GM23338 (cell line): ENCODE measurements around the gene KRTAP10-1.

Source experiments
- CREB1 ChIP-seq: fragments of 250-450 bp; sonication (Bioruptor Pico); IDR thresholded peaks from 2 replicates; pipeline ENCODE4 v1.5.0; 2020; ENCODE audit warnings: low read depth, mild to moderate bottlenecking, moderate library complexity
- CTCF ChIP-seq, 2 experiments: fragments of 200-600 bp in 1 of 2; sonication (generic) in 1 of 2; conservative IDR thresholded peaks; 2 replicates each; pipeline versions ENCODE4 v1.5.1 to v1.6.1; 2016 to 2017; ENCODE audit warnings: antibody characterized with exemption in 2 of 2, low read depth in 2 of 2, mild to moderate bottlenecking in 2 of 2, moderate library complexity in 1 of 2
- ETS1 ChIP-seq: IDR thresholded peaks from 2 replicates; pipeline ENCODE4 v1.6.1; 2016; ENCODE audit warnings: antibody characterized with exemption
- EZH2 ChIP-seq: fragments of 200-600 bp; sonication (generic); IDR thresholded peaks from one replicate; pipeline ENCODE4 v1.8.0; 2017; ENCODE audit warnings: antibody characterized with exemption, mild to moderate bottlenecking, low read depth; ENCODE audit not compliant: unreplicated experiment
- EZH2phosphoT487 ChIP-seq: fragments of 200-600 bp; sonication (generic); IDR thresholded peaks from one replicate; pipeline ENCODE4 v1.8.1; 2018; ENCODE audit warnings: antibody characterized with exemption; ENCODE audit not compliant: unreplicated experiment
- JUNB ChIP-seq: IDR thresholded peaks from one replicate; pipeline ENCODE4 v1.6.1; 2016; ENCODE audit warnings: antibody characterized with exemption; ENCODE audit not compliant: unreplicated experiment
- NANOG ChIP-seq: IDR thresholded peaks from 2 replicates; pipeline ENCODE4 v1.6.1; 2016; ENCODE audit warnings: antibody characterized with exemption, borderline replicate concordance
- POLR2AphosphoS5 ChIP-seq: IDR thresholded peaks from 2 replicates; pipeline ENCODE4 v1.6.1; 2016; ENCODE audit warnings: antibody characterized with exemption, low read depth
- REST ChIP-seq: IDR thresholded peaks from one replicate; pipeline ENCODE4 v1.6.1; 2018; ENCODE audit warnings: antibody characterized with exemption; ENCODE audit not compliant: unreplicated experiment
- STAT1 ChIP-seq: IDR thresholded peaks from one replicate; pipeline ENCODE4 v1.6.1; 2016; ENCODE audit warnings: antibody characterized with exemption; ENCODE audit not compliant: unreplicated experiment
- ZNF114 ChIP-seq: fragments of 250-450 bp; sonication (Bioruptor Pico); IDR thresholded peaks from 2 replicates; pipeline ENCODE4 v1.5.0; 2020; ENCODE audit warnings: mild to moderate bottlenecking, moderate library complexity
- ZNF331 ChIP-seq: fragments of 250-450 bp; sonication (Bioruptor Pico); IDR thresholded peaks from 2 replicates; pipeline ENCODE4 v1.5.0; 2020; ENCODE audit warnings: low read depth, mild to moderate bottlenecking, moderate library complexity
- ZNF462 ChIP-seq: fragments of 250-450 bp; sonication (Bioruptor Pico); IDR thresholded peaks from 2 replicates; pipeline ENCODE4 v1.5.0; 2020; ENCODE audit warnings: mild to moderate bottlenecking, moderate library complexity

GRCh38 chr21:44521301-44521927, 18.6 kb downstream of the KRTAP10-1 start:
- no peak for TF ChIP-seq CTCF (conservative IDR thresholded peaks at IDR 0.05; ENCODE audit: low read depth in 2 of 2)
- TF ChIP-seq EZH2 = no peak
- TF ChIP-seq CREB1 (CRISPR knock-in tag) = no peak
- no peak for TF ChIP-seq ZNF462 (CRISPR knock-in tag)
- TF ChIP-seq POLR2AphosphoS5 = no peak
- no peak for TF ChIP-seq EZH2phosphoT487
- no peak for TF ChIP-seq REST
- TF ChIP-seq STAT1 = no peak
- TF ChIP-seq JUNB = no peak
- no peak for TF ChIP-seq ZNF114 (CRISPR knock-in tag)
- TF ChIP-seq ETS1 = no peak
- TF ChIP-seq ZNF331 (CRISPR knock-in tag) = no peak
- TF ChIP-seq NANOG = no peak
